ENCODE data around the gene TMEM125.

TMEM125 gene

GRCh38 chr1:43274804-43275180, 5.0 kb downstream of the TMEM125 start:
- TF ChIP-seq GATA2 (IDR thresholded peaks at IDR 0.05; ENCODE audit: low read depth, low read length) (no peak), GATA3 (IDR thresholded peaks at IDR 0.05; ENCODE audit: low read depth, low read length) (no peak)

- TF ChIP-seq GATA2 (IDR thresholded peaks at IDR 0.05; ENCODE audit: low read depth, low read length), result no peak
- no peak for TF ChIP-seq GATA3 (IDR thresholded peaks at IDR 0.05; ENCODE audit: low read depth, low read length)
Measured at GRCh38 chr1:43275826-43276620, 6.2 kb downstream of the TMEM125 start.

GRCh38 chr1:43276673-43277072, 6.9 kb downstream of the TMEM125 start:
- TF ChIP-seq GATA2 (IDR thresholded peaks at IDR 0.05; ENCODE audit: low read depth, low read length) (no peak), GATA3 (IDR thresholded peaks at IDR 0.05; ENCODE audit: low read depth, low read length) (no peak)

GRCh38 chr1:43277116-43277876, 7.5 kb downstream of the TMEM125 start:
- TF ChIP-seq GATA3 (IDR thresholded peaks at IDR 0.05; ENCODE audit: low read depth, low read length) (no peak), GATA2 (IDR thresholded peaks at IDR 0.05; ENCODE audit: low read depth, low read length) (no peak)

- TF ChIP-seq GATA2 (IDR thresholded peaks at IDR 0.05; ENCODE audit: low read depth, low read length) (no peak), GATA3 (IDR thresholded peaks at IDR 0.05; ENCODE audit: low read depth, low read length) (no peak)
Measured at GRCh38 chr1:43279161-43279560, 9.4 kb downstream of the TMEM125 start.

GRCh38 chr1:43279666-43280065, 9.9 kb downstream of the TMEM125 start:
- TF ChIP-seq GATA2 (IDR thresholded peaks at IDR 0.05; ENCODE audit: low read depth, low read length), result no peak
- no peak for TF ChIP-seq GATA3 (IDR thresholded peaks at IDR 0.05; ENCODE audit: low read depth, low read length)

- TF ChIP-seq GATA3 (IDR thresholded peaks at IDR 0.05; ENCODE audit: low read depth, low read length), result no peak
- no peak for TF ChIP-seq GATA2 (IDR thresholded peaks at IDR 0.05; ENCODE audit: low read depth, low read length)
Measured at GRCh38 chr1:43280692-43281091, 10.9 kb downstream of the TMEM125 start.

- TF ChIP-seq GATA3 (IDR thresholded peaks at IDR 0.05; ENCODE audit: low read depth, low read length) (no peak), GATA2 (IDR thresholded peaks at IDR 0.05; ENCODE audit: low read depth, low read length) (no peak)
Measured at GRCh38 chr1:43282220-43283195, 12.7 kb downstream of the TMEM125 start.

- TF ChIP-seq GATA2 (IDR thresholded peaks at IDR 0.05; ENCODE audit: low read depth, low read length) (no peak), GATA3 (IDR thresholded peaks at IDR 0.05; ENCODE audit: low read depth, low read length) (no peak)
Measured at GRCh38 chr1:43284065-43284464, 14.3 kb downstream of the TMEM125 start.

- TF ChIP-seq GATA3 (IDR thresholded peaks at IDR 0.05; ENCODE audit: low read depth, low read length) (no peak), GATA2 (IDR thresholded peaks at IDR 0.05; ENCODE audit: low read depth, low read length) (no peak)
Measured at GRCh38 chr1:43284546-43285110, 14.8 kb downstream of the TMEM125 start.

GRCh38 chr1:43285269-43285990, 15.6 kb downstream of the TMEM125 start, which contains the start of gene C1orf210:
Gene C1orf210 (minus strand): TSS chr1:43285581. CDS start chr1:43283270, 2,311 bp downstream.
- TF ChIP-seq GATA2 (IDR thresholded peaks at IDR 0.05; ENCODE audit: low read depth, low read length) (no peak), GATA3 (IDR thresholded peaks at IDR 0.05; ENCODE audit: low read depth, low read length) (no peak)

- no peak for TF ChIP-seq GATA2 (IDR thresholded peaks at IDR 0.05; ENCODE audit: low read depth, low read length)
- TF ChIP-seq GATA3 (IDR thresholded peaks at IDR 0.05; ENCODE audit: low read depth, low read length), result no peak
Measured at GRCh38 chr1:43286115-43286514, 16.3 kb downstream of the TMEM125 start.

GRCh38 chr1:43286533-43286932, 16.8 kb downstream of the TMEM125 start:
- no peak for TF ChIP-seq GATA2 (IDR thresholded peaks at IDR 0.05; ENCODE audit: low read depth, low read length)
- no peak for TF ChIP-seq GATA3 (IDR thresholded peaks at IDR 0.05; ENCODE audit: low read depth, low read length)
